Right lobe of liver (tissue), 6 donors: Measurements from ENCODE around the gene USH1C. TPM values are rescaled to one million over a fixed set of nuclear protein-coding genes. Genes with fewer than 3 reads are reported as not detected.

Experiments used
- ATAC-seq, 4 donors: fragments of 200-7000 bp; cut with Tn5 transposase; one replicate each; pipeline ENCODE4 v1.9.1; 2020; ENCODE audit warnings: mild to moderate bottlenecking in 4 of 4, moderate library complexity in 4 of 4
- DNase-seq, 3 donors: peaks; one replicate each; pipeline ENCODE4 v3.0.0-alpha.2; 2020
- H3K27ac ChIP-seq, 3 donors: fragments of 200-600 bp; one replicate each; pipeline ENCODE4 v1.8.0; 2022
- H3K27me3 ChIP-seq, 2 donors: fragments of 200-600 bp; one replicate each; pipeline ENCODE4 v1.8.0; 2022
- H3K36me3 ChIP-seq, 4 donors: fragments of 200-600 bp; sonication (generic) in 1 of 4; one replicate each; pipeline versions ENCODE4 v1.5.1 to v1.8.0; 2017 to 2022; ENCODE audit warnings: control low read depth in 1 of 4
- H3K4me1 ChIP-seq, 4 donors: fragments of 200-600 bp; sonication (generic) in 1 of 4; one replicate each; pipeline versions ENCODE4 v1.5.1 to v1.8.0; 2017 to 2022; ENCODE audit warnings: control low read depth in 1 of 4
- H3K4me3 ChIP-seq, 3 donors: fragments of 200-600 bp; one replicate each; pipeline ENCODE4 v1.8.0; 2022
- H3K9me3 ChIP-seq, 4 donors: fragments of 200-600 bp; sonication (generic) in 1 of 4; one replicate each; pipeline versions ENCODE4 v1.5.1 to v1.8.0; 2017 to 2022; ENCODE audit warnings: control low read depth in 1 of 4
- POLR2A ChIP-seq: fragments of 450-650 bp; IDR thresholded peaks from one replicate; pipeline ENCODE4 v1.6.1; 2017; ENCODE audit warnings: antibody characterized with exemption, mild to moderate bottlenecking
- WGBS: methylation state at CpG from one replicate; pipeline ENCODE4 v1.1.6; 2018; ENCODE audit warnings: low coverage, low lambda C conversion rate; ENCODE audit not compliant: insufficient coverage; ENCODE audit errors: missing lambda C conversion rate; 5-methylcytosine and 5-hydroxymethylcytosine counted together
- intact Hi-C, 2 donors: fragments of 100-400 bp; cut with DNase I; formaldehyde crosslinking; loops; one replicate each; pipeline versions ENCODE4 v1.11.2 to v1.14.1; 2022
- total RNA-seq, 6 experiments: library from RNA; depleted of rRNA in 2 of 6; stranded (reverse); fragments of >200 nt in 2 of 6; fragmentation: NEBNext Ultra II Directional in 3 of 6; extraction: Animal tissue kit (Norgen Biotek cat#: 25700) in 3 of 6; gene quantifications; one replicate each; pipeline versions ENCODE4 v1.1.0 to v1.2.4, GENCODE V29; 2016 to 2023
- TF ChIP-seq, protein P1 (sequence below), 4 donors: fragments of 200-600 bp in 3 of 4; fragments of 450-650 bp in 1 of 4; IDR thresholded peaks; one replicate each; pipeline versions ENCODE4 v1.5.1 to v1.8.0; 2016 to 2022; ENCODE audit warnings: antibody characterized with exemption in 4 of 4, mild to moderate bottlenecking in 2 of 4
- donor health status: DM: no; HTN: yes; CAD: no.
- donor health status: DM: no; HTN: no; CAD: no.
- donor health status: DM: no; HTN: no; CAD: no.
- donor health status: DM: no; HTN: yes; CAD: no.
- donor health status: DM: no; HTN: yes; CAD: no.

Gene USH1C
- total RNA-seq, 6 experiments from 2014 or later = 0.15 to 1.2 (median 0.58) TPM

GRCh38 chr11:17518366-17518765 lies 25.9 kb downstream of the USH1C start:
- ATAC-seq (no peak), DNase-seq (no peak)
- no peaks in the 10 kb centered on the region for H3K36me3 ChIP-seq
- no peaks in the 10 kb centered on the region for H3K9me3 ChIP-seq
- no peak overlapping the region for H3K27ac ChIP-seq
- TF ChIP-seq, protein P1, sequence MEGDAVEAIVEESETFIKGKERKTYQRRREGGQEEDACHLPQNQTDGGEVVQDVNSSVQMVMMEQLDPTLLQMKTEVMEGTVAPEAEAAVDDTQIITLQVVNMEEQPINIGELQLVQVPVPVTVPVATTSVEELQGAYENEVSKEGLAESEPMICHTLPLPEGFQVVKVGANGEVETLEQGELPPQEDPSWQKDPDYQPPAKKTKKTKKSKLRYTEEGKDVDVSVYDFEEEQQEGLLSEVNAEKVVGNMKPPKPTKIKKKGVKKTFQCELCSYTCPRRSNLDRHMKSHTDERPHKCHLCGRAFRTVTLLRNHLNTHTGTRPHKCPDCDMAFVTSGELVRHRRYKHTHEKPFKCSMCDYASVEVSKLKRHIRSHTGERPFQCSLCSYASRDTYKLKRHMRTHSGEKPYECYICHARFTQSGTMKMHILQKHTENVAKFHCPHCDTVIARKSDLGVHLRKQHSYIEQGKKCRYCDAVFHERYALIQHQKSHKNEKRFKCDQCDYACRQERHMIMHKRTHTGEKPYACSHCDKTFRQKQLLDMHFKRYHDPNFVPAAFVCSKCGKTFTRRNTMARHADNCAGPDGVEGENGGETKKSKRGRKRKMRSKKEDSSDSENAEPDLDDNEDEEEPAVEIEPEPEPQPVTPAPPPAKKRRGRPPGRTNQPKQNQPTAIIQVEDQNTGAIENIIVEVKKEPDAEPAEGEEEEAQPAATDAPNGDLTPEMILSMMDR (IDR thresholded peaks at IDR 0.05) = no peak
- TF ChIP-seq POLR2A = no peak
- intact Hi-C loops = no loop called here
- H3K4me1 ChIP-seq = no peaks in the 10 kb centered on the region
- no peak overlapping the region for H3K4me3 ChIP-seq
- WGBS = 44% methylated on average over 2 of the region's 2 CpGs
- no peaks in the 10 kb centered on the region for H3K27me3 ChIP-seq

DNA sequence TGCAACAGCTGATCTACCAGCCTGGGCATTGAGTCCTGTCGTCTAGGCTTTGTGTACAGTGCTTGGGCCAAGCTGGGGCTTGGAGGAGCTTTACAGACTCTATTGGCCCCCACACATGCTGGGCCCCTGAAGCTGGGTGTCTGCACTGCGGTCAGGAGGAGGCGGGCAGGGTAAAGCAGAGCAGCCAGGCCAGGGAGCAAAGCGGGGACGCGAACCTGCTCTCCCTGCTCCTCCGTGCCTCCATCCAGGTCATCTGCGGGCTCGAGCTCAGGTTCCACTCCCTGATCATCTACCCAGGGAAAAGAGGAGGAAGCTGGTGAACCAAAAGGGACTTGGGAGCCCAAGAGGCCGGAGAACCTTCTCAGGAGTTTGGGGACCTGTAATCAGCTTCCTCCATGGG lies 27.0 kb downstream of the USH1C start:
- H3K4me3 ChIP-seq = no peak overlapping the region
- H3K9me3 ChIP-seq = no peaks in the 10 kb centered on the region
- TF ChIP-seq POLR2A = no peak
- TF ChIP-seq, protein P1 (IDR thresholded peaks at IDR 0.05) = no peak
- intact Hi-C loops = no loop called here
- H3K27me3 ChIP-seq = no peaks in the 10 kb centered on the region
- no peaks in the 10 kb centered on the region for H3K4me1 ChIP-seq
- no peak for DNase-seq
- H3K36me3 ChIP-seq = no peaks in the 10 kb centered on the region
- no peak for ATAC-seq
- no peak overlapping the region for H3K27ac ChIP-seq
- 66% methylated on average over 3 of the region's 10 CpGs for WGBS

DNA sequence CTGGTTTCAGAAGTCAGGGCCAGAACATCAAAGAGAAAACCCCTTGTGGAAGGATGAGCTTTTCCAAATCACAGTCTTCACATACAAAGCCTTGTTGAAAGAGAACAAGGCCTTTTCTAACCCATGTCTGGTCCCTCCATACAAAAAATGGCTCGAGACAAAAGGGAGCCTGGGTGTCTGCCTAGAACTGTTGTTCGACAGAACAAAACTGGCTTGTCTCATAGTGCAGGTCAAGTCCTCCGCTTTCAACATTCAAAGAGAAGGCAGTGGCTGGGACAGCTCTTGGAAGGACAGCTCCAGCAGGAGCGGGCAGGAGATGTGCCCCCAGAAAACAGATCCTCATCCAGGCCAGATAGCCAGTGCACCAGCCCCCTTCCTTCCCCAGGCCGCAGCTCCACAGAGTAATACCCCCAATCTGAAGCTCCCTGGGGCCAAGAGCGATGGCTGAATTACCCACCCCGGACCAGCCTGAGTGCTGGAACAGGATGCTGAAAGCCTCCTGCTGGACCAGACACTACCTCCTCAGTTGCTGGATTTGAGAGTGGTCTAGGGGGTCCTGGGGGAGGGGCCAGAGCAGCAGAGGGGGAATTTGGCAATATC lies 27.6 kb downstream of the USH1C start:
- intact Hi-C loops = no loop called here
- no peak for DNase-seq
- Histone ChIP-seq H3K4me1 (no peaks in the 10 kb centered on the region), H3K27me3 (no peaks in the 10 kb centered on the region), H3K27ac (no peak overlapping the region), H3K9me3 (no peaks in the 10 kb centered on the region), H3K4me3 (no peak overlapping the region), H3K36me3 (no peaks in the 10 kb centered on the region)
- TF ChIP-seq, protein P1 (IDR thresholded peaks at IDR 0.05) = no peak
- no peak for TF ChIP-seq POLR2A
- ATAC-seq = no peak
- WGBS = 72% methylated on average over 3 of the region's 7 CpGs

GRCh38 chr11:17515443-17516176 lies 28.6 kb downstream of the USH1C start:
- Histone ChIP-seq H3K36me3 (no peaks in the 10 kb centered on the region), H3K4me3 (no peak overlapping the region), H3K27ac (no peak overlapping the region), H3K9me3 (no peaks in the 10 kb centered on the region), H3K4me1 (no peaks in the 10 kb centered on the region), H3K27me3 (no peaks in the 10 kb centered on the region)
- intact Hi-C loops = no loop called here
- ATAC-seq (no peak), DNase-seq (no peak)
- no peak for TF ChIP-seq POLR2A
- TF ChIP-seq, protein P1 (IDR thresholded peaks at IDR 0.05) = no peak
- 61% methylated on average over 3 of the region's 5 CpGs for WGBS
